HCEC 1CT (cell line): ENCODE results near the gene CD276.
"Not testable (repeated sequence)": the region's sequence is repeated elsewhere in the genome, so short reads cannot be mapped to it uniquely, and the experiment has no call there.

Experiments
- DNase-seq: peaks from one replicate; pipeline ENCODE4 v3.0.0-alpha.2; 2017

CD276 gene

DNA sequence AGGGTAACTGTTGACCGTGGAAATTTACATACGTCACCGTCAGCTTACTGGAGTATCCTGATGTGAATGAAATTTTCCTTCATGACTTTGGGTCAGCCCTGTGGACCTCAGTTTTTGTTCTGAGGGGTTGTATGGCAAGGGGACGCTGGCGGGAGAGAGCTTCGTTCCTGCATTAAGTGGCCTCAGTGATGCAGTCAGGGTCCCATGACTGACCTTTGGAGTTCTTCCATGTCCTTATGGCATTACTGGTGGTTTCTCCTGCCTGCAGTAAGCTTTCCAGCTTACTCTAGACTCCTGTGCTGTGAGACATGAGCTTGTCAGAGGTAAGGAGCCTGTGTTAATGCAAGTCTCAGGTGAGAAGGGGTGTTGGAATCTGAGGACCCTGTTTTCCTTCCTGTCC, 1.8 kb downstream of the CD276 start:
- no peak for DNase-seq

DNA sequence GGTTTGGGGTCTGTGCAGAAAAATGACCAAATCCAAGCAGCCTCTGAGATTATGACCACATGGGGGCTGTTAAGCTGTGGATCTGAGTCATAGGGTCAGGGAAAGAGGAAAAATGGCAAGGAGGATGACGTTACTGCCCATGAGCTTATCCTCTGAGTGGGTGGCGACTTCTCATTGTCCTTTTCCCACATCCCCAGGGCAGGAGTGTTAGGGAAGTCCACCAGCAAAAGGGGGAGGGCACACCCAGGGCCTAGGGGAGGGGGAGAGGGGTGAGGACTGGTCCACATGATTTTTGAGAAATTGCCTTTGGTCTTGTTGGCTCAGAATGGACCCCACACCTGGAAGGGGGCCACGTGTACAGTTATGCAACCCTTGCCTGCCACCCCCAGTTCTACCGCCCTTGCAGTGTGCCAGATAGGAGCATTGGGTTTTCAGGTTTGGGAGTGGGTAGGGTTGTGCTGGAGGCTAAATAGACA, 2.6 kb downstream of the CD276 start:
- DNase-seq, result peak; percentile 89

DNA sequence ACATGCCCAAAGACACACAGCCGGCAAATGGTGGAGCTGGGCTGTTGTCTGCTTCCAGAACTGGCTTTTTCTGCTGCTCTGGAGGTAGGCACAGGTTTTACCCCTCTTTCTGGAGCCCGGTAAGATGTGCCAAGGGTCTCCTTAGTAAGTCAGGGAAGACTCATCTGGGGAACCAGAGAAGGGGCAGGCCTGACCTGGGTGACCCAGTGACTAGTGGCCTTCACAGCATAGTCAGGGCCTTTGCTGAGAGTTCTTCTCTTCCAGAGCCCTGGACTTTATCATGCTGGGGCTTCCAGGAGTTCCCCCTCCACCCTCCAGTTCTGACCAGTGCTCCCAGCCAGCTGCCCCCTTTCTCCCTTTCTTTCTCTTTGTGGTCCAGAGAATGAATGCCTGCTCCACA, 3.2 kb downstream of the CD276 start:
- no peak for DNase-seq

DNA sequence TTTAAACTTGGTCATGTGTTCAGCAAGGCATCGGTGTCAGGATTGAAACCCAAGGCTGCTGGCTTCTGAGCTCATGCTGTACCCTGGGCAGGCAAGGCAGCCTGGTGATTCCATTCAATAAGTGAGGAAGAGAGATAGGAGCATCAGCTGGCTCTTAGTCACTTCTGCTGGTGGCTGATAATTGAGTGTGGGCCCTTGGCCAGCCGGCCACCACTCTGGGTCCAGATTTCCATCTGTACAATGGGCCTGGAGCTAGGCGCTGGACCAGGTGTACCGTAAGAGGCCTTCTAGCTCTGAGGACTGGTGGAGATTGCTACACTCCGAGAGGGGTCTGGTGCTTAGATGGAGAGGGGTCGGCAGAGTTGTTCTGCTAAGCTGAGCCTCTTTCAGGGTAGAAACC, 4.3 kb downstream of the CD276 start:
- DNase-seq, result no peak

DNA sequence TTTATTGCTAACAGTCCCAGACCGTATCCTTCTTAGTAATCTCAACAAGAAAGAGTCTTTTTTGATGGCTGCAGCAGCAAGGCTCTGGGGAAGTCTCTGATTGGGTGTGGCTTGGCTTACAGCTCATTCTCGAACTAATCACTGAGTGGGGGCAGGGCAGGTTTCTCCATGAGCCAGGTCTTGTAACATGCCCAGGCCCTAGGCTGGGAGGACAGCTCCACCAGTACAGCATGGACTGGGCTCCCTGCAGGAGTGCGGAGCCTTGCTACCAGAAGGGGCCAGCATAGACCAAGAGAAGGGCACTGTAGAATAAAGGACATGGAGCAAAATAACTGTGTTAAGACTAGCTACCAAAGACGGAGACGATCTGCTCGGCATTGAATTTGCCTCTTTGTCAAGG, 7.2 kb downstream of the CD276 start:
- DNase-seq, result peak; percentile 42

DNA sequence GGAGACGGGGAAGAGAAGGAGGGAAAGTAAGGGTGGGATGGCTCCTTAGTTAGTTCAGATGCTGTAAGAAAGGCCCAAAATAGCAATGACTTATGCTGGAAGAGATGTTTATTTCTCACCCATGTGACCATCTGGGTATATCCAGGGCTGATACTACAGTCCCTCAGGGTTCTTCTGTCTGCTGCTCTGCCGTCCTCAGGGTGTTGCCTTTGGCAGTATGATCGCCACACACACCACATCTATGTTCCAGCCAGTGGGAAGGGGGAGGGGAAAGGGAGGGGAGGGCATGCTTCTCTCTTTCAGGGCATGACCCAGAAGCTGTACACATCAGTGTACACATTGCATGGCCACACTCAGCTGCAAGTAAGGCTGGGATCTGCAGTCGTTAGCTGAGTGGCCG, 10.2 kb downstream of the CD276 start:
- no peak for DNase-seq

- no peak for DNase-seq
Observed at GRCh38 chr15:73695773-73696640, 11.8 kb downstream of the CD276 start.

- no peak for DNase-seq
Observed at GRCh38 chr15:73696641-73697001, 12.4 kb downstream of the CD276 start.

GRCh38 chr15:73697033-73697467, 12.9 kb downstream of the CD276 start:
- peak; percentile 93 for DNase-seq

- DNase-seq, result no peak
Observed at GRCh38 chr15:73699249-73700040, 15.3 kb downstream of the CD276 start.

DNA sequence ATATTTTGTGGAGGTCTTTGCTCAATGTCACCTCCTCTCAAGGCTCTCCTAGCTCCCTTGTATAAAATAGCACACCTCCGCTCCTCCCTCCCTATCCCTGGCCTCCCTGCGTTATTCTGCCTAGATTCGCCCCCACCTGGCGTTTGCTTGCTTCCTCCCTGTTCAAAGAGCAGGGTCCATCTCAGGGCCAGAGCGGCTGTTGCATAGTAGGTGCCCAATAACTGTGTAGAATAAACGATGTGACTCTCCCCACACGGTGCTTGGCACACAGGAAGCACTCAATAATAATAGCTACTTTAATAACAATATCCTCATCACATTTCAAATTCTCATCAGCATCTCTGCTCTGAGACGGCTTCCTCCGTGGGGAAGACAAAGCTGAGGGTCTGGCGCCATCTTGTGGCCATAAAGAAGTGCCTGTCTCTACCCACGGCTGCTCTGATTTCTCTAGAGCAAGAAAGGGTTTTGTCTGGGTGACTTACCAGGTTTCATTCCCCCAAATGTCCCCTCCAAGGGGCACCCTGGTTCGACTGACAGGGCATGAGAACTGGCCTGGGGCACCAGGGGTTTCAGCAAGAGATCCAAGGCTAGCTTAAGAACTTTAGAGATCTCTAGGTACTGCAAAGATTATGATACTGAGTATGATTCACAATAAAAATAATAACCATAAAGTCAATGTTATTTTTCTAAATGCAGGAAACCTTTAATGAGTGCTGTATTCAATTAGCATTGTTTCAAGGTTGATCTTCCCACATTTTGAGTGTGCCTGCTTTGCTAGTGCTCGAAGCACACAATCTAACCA, 16.1 kb downstream of the CD276 start:
- DNase-seq, result peak; percentile 70

DNA sequence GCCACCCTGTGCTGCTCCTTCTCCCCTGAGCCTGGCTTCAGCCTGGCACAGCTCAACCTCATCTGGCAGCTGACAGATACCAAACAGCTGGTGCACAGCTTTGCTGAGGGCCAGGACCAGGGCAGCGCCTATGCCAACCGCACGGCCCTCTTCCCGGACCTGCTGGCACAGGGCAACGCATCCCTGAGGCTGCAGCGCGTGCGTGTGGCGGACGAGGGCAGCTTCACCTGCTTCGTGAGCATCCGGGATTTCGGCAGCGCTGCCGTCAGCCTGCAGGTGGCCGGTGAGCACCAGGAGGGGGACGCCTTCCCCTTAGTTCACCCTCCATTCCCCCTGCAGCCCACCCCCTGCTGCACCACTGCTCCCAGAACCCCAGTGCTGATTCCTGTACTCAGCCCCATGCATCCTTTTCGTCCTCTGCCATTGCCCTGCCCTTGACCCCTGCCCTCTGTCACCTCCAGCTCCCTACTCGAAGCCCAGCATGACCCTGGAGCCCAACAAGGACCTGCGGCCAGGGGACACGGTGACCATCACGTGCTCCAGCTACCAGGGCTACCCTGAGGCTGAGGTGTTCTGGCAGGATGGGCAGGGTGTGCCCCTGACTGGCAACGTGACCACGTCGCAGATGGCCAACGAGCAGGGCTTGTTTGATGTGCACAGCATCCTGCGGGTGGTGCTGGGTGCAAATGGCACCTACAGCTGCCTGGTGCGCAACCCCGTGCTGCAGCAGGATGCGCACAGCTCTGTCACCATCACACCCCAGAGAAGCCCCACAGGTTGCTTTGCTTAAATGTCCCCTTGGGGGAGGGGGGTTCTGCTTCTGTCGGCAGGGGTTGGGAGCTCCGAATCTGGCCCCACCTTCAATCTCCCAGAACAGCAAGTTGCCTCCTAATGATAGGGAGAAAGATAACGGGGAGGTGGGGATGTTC, 18.4 kb downstream of the CD276 start:
- DNase-seq, result not testable (repeated sequence)

DNA sequence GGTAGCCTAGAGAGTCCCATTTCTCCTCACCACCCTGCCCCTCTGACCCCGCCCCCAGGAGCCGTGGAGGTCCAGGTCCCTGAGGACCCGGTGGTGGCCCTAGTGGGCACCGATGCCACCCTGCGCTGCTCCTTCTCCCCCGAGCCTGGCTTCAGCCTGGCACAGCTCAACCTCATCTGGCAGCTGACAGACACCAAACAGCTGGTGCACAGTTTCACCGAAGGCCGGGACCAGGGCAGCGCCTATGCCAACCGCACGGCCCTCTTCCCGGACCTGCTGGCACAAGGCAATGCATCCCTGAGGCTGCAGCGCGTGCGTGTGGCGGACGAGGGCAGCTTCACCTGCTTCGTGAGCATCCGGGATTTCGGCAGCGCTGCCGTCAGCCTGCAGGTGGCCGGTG, 19.4 kb downstream of the CD276 start:
- not testable (repeated sequence) for DNase-seq

GRCh38 chr15:73704142-73704868, 20.1 kb downstream of the CD276 start:
- DNase-seq, result not testable (repeated sequence)

DNA sequence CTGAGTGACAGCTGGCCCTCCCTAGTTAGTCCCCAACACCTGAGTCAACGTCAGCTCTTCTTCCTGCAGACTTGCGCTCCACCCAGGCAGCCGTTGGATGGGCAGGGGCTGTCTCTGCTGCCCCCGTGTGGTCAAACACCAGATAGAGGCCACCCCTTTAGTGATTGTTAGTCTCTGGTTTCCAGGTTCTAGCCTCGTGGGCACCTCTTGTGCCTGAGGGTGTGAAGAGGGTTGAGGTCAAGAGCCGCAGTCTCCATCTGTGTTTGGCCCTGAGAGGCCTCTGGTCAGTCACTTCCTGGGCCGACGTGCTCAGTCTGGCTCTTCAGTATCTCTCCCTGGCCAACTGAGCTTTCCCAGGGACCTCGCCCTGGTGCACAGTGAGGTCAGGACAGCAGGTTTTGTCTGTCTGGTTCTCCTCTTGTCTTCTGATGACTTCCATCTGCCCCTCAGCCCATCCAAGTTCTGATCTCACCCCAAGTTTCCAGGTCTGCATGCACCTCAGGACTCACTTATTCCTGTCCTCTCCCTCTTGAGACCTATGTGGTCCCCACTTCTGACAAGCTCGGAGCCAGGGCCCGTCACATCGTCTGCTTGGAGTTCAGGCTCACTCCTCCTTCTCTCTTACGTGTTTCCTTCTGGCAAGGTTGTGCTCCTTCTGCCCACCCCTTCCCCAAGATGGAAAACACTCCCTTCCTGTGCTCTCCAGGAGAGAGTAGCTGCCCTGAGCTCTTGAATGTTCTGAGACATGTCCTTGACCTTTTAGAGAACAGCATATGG, 20.9 kb downstream of the CD276 start:
- peak; percentile 37 for DNase-seq

GRCh38 chr15:73708691-73709090, 24.5 kb downstream of the CD276 start:
- no peak for DNase-seq

GRCh38 chr15:73709241-73709640, 25.1 kb downstream of the CD276 start:
- DNase-seq, result no peak

GRCh38 chr15:73709686-73710085, 25.5 kb downstream of the CD276 start:
- DNase-seq, result no peak

- DNase-seq, result no peak
Observed at GRCh38 chr15:73710321-73710720, 26.1 kb downstream of the CD276 start.

- DNase-seq, result no peak
Observed at GRCh38 chr15:73711526-73711925, 27.3 kb downstream of the CD276 start.
